DMS114 treated with DMSO at 0.1 percent for 48 hours (cell line): ENCODE results near the gene ZNF526.

ENCODE experiments used
- DNase-seq: peaks from one replicate; lab custom pipeline; 2025; ENCODE audit not compliant: unreplicated experiment; lab: John Stamatoyannopoulos, UW

Gene ZNF526

GRCh38 chr19:42196011-42197001 is 23.8 kb upstream of the ZNF526 start:
- DNase-seq, result no peak

- no peak for DNase-seq
Measured at GRCh38 chr19:42197375-42197817, 22.7 kb upstream of the ZNF526 start.

GRCh38 chr19:42198676-42199439 is 21.3 kb upstream of the ZNF526 start:
- no peak for DNase-seq

GRCh38 chr19:42199440-42200115 is 20.5 kb upstream of the ZNF526 start:
- no peak for DNase-seq

GRCh38 chr19:42200116-42200715 is 19.9 kb upstream of the ZNF526 start:
- DNase-seq, result no peak

- no peak for DNase-seq
Measured at GRCh38 chr19:42201489-42202289, 18.4 kb upstream of the ZNF526 start.

GRCh38 chr19:42202290-42202880 is 17.7 kb upstream of the ZNF526 start:
- no peak for DNase-seq

GRCh38 chr19:42203700-42204099 is 16.4 kb upstream of the ZNF526 start:
- DNase-seq, result no peak

GRCh38 chr19:42204664-42205063 is 15.4 kb upstream of the ZNF526 start:
- DNase-seq, result no peak

- no peak for DNase-seq
Measured at GRCh38 chr19:42206871-42207755, 13.0 kb upstream of the ZNF526 start.

GRCh38 chr19:42207767-42208271 is 12.3 kb upstream of the ZNF526 start:
- no peak for DNase-seq

GRCh38 chr19:42208612-42209011 is 11.5 kb upstream of the ZNF526 start:
- DNase-seq, result no peak

- no peak for DNase-seq
Measured at GRCh38 chr19:42212886-42213285, 7.2 kb upstream of the ZNF526 start.

GRCh38 chr19:42214810-42215485 is 5.2 kb upstream of the ZNF526 start:
- no peak for DNase-seq

- no peak for DNase-seq
Measured at GRCh38 chr19:42216653-42217519, 3.2 kb upstream of the ZNF526 start.

- DNase-seq, result peak; percentile 87
Measured at GRCh38 chr19:42217520-42218437, 2.3 kb upstream of the ZNF526 start, which contains the start of gene DEDD2. TSS of gene DEDD2 (minus strand) at chr19:42217677. CDS start at chr19:42217007, 670 bp downstream.
